NCI-H69 (cell line): ENCODE data around the gene GALK2.

Experiments
- DNase-seq: peaks from one replicate; lab custom pipeline; 2025; lab: John Stamatoyannopoulos, UW

GALK2 gene

DNA sequence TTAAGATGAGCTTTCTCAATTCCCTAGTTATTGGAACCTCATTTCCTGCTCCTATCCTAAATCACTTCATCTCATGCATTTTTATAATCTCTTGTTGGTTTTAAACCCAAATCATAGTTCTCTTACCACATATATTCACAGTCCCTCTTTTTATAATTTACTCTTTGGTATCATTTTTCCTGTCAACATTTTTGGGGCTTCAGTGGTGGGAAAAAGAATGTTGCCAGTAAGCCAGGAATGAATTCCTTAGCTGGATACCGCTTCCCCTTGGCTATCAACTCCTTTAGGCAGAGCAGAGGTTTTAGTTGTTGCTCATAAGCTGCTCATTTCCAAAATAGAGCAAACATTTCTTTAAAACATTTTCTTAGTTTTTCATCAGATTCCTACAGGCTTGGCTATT, 112.3 kb downstream of the GALK2 start:
- DNase-seq, result no peak

DNA sequence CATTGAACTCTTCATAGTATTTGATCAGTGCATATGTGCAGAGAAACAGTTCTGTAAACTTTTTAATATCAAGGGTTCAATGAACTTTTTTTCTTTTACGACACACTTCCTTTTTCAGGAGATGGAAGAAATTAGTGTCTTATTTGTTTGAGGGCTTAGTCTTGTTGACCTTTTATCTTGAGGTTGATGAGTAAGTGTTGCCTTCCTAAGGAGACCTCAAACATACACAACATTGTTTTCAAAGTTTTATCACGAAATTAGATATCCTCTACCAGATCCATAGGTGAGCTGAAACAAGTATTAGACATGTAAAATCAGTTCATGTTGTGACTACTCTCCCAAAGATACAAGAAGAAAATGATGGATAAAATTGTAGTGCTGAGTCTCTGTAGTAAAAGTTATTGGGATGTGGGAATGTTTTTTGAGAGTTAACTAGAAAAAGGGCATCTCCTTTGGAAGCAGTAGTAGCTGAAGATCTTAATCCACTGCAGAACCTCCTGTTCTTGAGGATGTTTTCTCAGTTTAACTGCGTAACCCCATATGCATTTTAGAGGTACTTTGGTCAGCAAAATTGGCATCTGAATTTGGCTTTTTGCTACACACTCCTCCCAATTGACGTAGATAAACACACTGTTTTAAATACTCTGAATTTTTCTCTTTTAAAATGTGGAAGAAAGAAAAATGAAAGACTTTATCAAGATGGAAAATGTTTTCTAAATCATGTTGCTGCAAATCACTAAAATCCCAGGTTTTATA, 116.8 kb downstream of the GALK2 start:
- DNase-seq, result no peak

DNA sequence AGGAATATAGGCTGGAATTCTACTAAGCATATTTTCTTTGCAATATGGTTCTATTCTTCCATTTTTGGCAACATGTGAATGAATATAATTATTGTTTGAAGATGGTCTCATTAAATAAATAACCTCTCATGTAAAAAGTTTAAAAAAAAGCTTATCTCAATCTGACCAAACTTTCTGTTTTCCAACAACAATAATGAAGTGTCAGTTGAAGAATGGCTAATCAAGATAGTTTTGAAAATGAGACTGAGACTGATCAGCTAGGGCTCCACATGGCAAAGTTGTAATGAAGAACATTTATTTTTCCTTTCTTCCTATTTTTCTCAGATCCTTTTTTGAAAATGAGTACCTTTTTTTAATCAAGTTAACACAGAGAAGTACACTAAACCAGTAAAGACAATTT, 117.4 kb downstream of the GALK2 start:
- no peak for DNase-seq

DNA sequence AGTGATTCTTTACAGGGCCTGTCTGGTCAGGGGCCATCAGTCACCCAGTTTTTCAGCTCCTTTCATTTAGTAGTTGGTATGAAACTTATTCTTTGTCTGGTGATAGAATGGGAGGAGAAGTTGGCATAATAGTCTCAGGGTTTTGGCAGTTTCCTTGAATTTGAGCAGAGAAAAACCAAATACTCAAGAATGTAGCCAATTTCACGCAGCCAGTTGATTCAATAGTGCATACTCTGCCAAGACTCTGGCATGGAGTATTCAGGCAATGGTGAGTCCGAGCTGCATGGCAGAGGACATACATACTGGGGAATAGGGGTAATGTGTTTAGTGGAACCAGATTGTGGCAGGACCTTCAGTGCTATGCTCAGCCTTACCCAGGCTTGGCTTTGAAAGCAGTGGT, 118.3 kb downstream of the GALK2 start:
- no peak for DNase-seq

- DNase-seq, result no peak
Measured at GRCh38 chr15:49290191-49290590, 120.1 kb downstream of the GALK2 start.

GRCh38 chr15:49293941-49294340, 123.9 kb downstream of the GALK2 start:
- no peak for DNase-seq

DNA sequence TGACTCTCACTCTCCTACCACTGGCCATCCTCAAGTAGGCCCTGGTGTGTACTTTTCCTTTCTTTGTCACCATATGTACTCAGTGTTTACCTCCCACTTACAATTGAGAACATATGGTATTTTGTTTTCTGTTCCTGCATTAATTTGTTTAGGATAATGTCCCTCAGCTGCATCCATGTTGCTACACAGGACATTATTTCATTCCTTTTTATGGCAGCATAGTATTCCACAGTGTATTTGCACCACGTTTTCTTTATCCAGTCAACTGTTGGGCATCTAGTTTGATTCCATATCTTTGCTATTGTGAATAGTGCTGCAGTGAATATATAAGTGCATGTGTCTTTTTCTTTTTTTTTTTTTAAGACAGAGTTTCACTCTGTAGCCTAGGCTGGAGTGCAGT, 126.2 kb downstream of the GALK2 start:
- DNase-seq, result no peak

DNA sequence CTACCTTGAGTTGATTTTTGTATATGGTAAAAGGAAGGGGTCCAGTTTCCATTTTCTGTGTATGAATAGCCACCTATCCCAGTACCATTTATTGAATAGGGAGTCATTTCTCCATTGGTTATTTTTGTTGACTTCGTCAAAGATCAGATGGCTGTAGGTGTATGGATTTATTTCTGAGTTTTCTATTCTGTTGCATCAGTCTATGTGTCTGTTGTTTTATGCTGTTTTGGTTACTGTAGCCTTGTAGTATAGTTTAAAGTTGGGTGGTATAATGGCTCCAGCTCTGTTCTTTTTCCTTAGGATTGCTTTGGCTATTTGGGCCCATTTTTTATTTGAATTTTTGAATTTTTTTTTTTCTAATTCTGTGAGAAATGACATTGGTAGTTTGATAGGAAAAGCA, 127.5 kb downstream of the GALK2 start:
- no peak for DNase-seq

DNA sequence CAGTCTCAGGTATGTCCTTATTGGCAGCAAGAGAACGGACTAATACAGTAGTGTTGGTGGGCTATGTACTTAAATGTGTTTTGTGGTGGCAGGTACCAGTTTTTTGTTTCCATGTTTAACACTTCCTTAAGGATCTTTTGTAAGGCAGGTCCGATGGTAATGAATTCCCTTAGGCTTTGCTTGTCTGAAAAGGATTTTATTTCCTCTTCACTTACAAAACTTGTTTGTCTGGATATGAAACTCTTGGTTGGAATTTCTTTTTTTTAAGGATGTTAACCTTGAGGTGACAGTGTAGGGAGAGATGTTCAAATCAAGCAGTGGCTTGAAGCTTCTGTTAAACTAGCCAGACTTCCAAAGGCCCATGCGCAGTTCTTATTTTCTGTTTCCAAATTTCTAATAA, 130.8 kb downstream of the GALK2 start:
- DNase-seq, result no peak

DNA sequence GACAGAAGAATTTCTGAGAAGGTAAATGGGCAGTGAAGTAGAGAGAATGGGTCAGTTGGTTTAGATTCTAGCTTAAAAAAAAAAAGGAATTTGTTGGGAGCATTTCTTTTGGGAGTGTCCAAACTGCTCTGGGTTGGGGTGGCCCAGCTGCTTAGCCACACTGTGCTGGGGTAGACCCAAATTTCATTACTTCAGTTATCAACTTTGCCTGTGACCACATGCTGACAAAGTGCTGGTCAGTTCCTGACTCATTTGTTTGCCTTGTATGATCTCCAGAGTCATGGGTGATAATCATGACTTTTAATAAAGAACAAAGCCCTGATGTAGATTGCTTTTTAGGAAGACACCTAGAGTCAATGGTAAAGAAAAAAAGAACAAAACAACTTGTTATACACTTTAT, 131.5 kb downstream of the GALK2 start:
- no peak for DNase-seq

GRCh38 chr15:49303003-49303402, 133.0 kb downstream of the GALK2 start:
- no peak for DNase-seq

- DNase-seq, result no peak
Measured at GRCh38 chr15:49306551-49306950, 136.5 kb downstream of the GALK2 start.

- DNase-seq, result no peak
Measured at GRCh38 chr15:49308686-49309085, 138.6 kb downstream of the GALK2 start.

GRCh38 chr15:49309889-49310288, 139.8 kb downstream of the GALK2 start:
- no peak for DNase-seq

- DNase-seq, result no peak
Measured at GRCh38 chr15:49313650-49314049, 143.6 kb downstream of the GALK2 start.

GRCh38 chr15:49314716-49315115, 144.7 kb downstream of the GALK2 start:
- DNase-seq, result no peak

DNA sequence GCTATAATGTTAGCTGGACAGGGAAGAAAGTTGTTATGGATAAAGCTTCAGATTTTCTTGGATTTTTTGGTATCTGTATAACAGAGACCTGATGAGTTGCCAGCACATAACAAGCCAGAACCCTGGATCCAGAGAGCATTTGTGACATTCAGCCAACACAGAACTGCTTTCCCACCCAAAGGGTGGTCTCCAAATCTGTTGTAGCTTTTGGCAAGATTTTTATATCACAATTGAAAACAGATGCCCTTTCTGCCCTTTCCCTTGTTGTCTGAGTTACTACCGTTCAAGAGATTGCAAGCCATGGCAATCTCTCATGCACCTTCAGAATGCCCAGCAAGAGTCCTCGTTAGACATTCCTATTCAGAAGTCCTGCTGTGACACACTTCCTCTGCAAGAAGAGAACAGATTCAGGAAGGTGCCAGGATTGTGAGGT, 145.4 kb downstream of the GALK2 start:
- peak; percentile 57 for DNase-seq

DNA sequence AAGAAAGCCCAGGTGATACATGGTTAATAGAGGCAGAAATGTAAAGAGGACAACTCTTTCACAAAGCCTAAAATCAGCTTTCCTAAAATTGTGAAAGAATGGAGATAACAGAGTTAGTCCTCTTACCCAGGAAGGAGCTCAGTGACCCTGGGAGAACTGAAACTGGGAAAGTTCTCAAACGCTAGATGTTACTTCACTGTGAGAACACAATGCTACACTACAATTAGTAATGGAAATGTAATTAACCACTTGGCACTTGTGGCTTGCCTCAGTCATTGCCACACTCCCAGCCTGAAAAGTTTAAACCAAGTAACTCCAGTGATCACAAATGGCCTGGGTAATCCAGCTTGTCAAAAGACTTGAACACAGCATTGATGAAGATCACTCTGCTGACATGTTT, 150.3 kb downstream of the GALK2 start:
- DNase-seq, result no peak

- no peak for DNase-seq
Measured at GRCh38 chr15:49323207-49323606, 153.2 kb downstream of the GALK2 start.

- no peak for DNase-seq
Measured at GRCh38 chr15:49327927-49328326, 157.9 kb downstream of the GALK2 start.

DNA sequence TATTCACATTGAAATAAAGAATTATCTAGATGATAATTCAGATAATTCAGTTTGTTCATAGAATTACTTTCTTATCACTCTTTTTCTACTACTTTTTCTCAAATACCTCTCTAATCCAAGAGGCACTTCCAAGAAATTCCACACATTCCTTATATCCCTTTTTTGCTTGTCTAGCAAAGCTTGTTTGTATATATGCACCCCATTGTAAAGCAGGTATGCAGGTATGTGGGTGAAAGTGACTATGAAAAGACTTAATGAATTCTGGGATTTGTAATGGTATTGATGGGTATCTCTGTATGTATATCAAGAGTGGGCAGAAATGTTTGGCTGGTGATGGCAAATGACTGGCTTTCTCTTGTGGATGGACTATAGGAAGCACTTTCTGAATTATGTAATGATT, 158.9 kb downstream of the GALK2 start:
- DNase-seq, result no peak

GRCh38 chr15:49330166-49330565, 160.1 kb downstream of the GALK2 start:
- no peak for DNase-seq

DNA sequence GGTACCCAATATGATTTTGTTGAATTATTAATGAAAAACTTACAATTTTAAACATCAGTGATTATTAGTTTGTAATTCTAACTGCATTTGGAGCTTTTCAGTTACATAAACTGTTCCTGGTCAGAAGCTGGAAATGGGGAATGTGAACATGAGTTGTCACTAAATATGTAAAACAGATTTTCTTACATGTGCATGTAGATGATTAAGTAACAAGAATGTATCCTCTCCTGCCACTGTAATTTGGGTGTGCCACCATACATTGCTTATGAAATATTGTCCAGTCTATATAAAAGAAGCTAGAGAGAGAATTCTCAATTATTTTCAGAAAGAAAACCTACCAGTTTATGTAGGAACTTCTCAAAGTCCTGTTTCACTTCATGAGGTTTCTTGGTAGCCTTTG, 161.4 kb downstream of the GALK2 start:
- DNase-seq, result no peak

DNA sequence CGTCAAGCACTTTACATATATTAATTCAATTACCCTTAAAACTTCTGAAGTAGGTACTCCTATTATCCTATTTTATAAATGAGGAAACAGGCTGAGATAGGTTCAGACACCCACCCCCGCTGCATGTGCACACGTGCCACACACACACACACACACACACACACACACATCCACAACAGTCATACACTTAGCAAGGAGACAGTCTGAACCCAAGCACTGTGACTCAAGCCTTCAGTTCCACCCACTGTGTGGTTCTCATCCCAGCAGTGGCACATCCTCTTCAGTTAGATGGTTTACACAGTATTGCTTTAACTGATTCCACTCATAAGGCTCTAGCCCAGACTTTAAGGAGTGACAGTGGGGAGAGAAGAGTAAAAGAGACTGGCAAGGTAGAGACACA, 161.9 kb downstream of the GALK2 start:
- no peak for DNase-seq
